ENCODE data around the gene SERINC4.
A peak's percentile ranks its signal among the peaks of the same experiment; 100 is the strongest.

Gene SERINC4

GRCh38 chr15:43799209-43799944, 643 bp downstream of the SERINC4 start:
- H3K27ac ChIP-seq: peak overlapping the region; percentile 89
- no peak for DNase-seq (ENCODE audit: low read depth, low spot score)

DNA sequence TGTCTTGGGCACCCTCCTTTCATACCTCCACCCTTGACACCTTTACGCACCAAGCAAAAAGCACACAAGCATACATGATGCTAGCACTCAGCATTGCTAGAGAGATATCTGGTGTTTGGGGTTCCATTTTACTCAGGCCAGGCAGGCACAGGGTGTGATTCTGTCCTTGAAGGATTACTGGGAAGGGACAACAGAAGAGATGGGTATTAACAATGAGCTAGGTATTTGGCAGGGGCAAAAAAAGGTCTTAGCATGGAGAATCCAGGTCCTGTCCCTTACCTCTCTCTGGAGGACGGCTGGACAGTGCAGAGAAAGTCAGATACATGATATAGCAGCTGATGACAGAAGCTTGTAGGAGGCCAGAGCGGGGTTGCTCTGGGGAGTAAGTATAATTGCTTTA, 3.5 kb downstream of the SERINC4 start:
- no peak for DNase-seq (ENCODE audit: low read depth, low spot score)
- no peak overlapping the region for H3K27ac ChIP-seq

DNA sequence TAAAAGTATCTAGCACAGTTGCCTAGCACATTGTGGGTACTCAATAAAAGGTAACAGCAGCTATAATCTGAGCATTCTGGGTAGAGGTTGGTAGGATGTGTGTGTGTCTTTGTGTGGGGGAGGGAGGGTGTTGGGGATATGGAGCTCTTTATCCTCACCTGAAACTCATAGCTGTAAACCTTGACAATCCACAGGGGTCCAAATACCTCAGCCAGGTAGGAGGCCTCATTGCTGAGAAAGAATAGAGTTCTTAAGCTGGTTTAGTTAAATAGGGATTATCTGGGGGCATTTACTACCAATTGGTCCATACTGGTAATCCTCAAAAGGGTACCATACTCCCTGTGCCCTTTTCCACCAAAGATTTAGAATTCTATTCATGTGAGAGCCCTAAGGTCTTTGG, 4.0 kb downstream of the SERINC4 start:
- H3K27ac ChIP-seq: no peak overlapping the region
- DNase-seq (ENCODE audit: low read depth, low spot score): no peak

- no peak for DNase-seq (ENCODE audit: low read depth, low spot score)
- H3K27ac ChIP-seq: no peak overlapping the region
Observed at GRCh38 chr15:43795197-43795596, 4.8 kb downstream of the SERINC4 start.

DNA sequence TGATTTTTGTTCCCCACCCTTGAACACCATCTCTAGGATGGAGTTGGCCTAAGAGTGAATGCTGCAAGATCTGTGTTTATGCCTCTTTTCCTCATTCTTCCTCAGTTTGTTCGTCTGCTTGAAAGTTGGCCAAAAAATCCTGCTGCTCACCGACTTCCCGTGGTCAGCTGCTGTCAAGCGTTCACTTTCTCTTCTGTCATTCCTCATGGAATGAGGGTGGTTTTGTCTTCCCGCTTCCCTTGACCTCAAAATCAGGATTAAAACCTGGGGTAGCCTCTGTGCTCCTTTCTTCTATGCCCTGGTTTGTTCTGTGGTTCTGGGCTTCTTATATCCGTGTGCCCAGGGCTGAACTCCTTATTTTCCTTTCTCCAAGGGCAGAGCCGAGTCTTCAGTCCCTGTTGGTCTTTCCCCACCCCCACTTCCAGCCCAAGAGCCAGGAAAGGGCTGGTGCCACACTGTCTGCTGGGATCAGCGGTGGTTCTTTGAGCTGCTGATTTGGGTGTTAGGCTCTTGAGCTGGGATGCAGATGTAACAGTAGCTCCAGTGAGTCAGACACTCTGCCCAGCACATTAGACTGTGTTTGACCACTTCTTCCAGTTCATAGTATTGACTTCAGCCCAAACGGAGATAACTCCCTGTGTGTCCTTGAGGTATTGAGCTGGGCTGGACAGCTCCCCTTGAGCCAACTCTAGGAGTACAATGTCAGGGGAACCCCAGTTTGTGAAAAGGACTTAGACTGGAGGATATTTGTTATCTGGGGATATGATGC, 5.6 kb downstream of the SERINC4 start:
- H3K27ac ChIP-seq: no peak overlapping the region
- no peak for DNase-seq (ENCODE audit: low read depth, low spot score)

DNA sequence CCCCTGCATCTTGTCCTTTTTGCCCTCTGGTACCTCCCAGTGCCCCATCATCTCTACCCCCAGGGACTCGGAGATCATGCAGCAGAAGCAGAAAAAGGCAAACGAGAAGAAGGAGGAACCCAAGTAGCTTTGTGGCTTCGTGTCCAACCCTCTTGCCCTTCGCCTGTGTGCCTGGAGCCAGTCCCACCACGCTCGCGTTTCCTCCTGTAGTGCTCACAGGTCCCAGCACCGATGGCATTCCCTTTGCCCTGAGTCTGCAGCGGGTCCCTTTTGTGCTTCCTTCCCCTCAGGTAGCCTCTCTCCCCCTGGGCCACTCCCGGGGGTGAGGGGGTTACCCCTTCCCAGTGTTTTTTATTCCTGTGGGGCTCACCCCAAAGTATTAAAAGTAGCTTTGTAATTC, 6.4 kb downstream of the SERINC4 start:
- H3K27ac ChIP-seq: peak overlapping the region; percentile 70
- DNase-seq (ENCODE audit: low read depth, low spot score): no peak

DNA sequence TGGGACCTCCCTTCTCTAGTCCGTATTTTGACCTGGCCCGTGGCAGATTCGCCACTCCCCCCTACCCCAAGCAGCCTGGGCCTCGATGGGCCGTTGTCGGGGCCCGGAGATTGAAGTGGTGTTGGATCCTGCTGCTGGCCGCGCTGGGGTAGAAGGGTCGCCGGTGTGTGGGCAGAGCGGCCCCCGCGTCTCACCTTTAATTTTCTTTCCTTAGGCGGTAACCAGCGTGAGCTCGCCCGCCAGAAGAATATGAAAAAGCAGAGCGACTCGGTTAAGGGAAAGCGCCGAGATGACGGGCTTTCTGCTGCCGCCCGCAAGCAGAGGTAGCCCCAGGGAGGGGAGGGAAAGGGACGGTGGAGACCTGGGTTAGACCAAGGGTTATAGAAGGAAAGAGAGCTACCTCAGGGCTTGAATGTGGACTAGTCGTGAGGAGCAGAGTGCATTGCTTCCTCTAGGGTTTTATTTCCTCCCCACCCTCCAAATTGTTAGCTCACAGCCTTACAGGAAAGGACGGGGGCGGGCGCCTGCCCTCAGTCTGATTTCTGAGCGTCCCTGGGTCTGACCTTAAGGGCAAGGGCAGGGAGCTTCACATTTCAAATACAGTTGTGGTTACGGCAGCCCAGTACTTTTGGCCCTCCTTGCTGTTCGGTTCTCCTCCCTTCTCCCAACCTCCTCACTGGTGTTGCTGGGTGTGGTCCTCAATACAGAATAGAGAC, 7.1 kb downstream of the SERINC4 start:
- DNase-seq (ENCODE audit: low read depth, low spot score): no peak

DNA sequence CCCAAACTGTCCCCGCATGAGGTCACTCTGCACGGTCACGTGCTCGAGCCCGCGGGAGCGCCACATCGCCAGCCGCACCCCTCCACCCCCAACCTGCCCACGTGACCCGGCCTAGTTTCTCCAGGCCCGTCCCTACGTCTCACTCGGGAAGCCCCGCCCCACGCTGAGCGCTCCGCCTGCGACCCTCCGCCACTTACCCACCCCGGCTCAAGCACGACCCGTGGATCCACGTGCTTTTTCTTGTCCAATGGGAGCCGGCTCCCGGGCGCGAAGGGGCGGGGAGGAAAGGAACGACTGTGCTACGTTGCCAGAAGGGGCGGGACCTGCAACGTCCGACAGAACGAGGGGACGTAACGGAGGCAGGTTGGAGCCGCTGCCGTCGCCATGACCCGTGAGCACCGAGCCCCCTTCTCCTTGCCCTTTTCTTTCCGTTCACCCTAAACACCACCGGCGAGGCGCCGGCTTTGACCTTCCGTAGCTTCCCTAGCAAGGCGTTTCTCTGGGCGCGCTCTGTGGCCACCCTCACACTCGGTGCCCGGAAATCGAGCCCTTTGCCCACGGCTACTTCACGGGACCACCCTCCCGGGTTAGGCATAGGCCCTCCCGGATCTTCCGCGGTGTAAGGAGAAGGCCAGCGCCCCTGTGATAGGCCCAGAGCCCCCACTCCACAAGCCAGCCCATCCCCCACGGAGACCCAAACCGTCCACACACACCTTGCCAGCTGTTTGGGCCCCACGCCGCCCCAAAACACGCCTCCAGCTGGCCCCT, 7.8 kb downstream of the SERINC4 start, which contains the start of gene SERF2:
TSS of gene SERF2 (plus strand) at position 328 of the 768 bp plus-strand sequence. CDS start at position 385, 57 bp downstream.
- peak within 1 kb of the TSS; percentile 70 for H3K27ac ChIP-seq
- DNase-seq (ENCODE audit: low read depth, low spot score): peak; percentile 95

More for the DNA sequence above, 7.1 kb downstream of the SERINC4 start:
- H3K27ac ChIP-seq: peak overlapping the region; percentile 70

GRCh38 chr15:43789409-43789808, 10.6 kb downstream of the SERINC4 start:
- no peak overlapping the region for H3K27ac ChIP-seq
- no peak for DNase-seq (ENCODE audit: low read depth, low spot score)

- no peak overlapping the region for H3K27ac ChIP-seq
- DNase-seq (ENCODE audit: low read depth, low spot score): no peak
Observed at GRCh38 chr15:43779016-43779415, 21.0 kb downstream of the SERINC4 start.

DNA sequence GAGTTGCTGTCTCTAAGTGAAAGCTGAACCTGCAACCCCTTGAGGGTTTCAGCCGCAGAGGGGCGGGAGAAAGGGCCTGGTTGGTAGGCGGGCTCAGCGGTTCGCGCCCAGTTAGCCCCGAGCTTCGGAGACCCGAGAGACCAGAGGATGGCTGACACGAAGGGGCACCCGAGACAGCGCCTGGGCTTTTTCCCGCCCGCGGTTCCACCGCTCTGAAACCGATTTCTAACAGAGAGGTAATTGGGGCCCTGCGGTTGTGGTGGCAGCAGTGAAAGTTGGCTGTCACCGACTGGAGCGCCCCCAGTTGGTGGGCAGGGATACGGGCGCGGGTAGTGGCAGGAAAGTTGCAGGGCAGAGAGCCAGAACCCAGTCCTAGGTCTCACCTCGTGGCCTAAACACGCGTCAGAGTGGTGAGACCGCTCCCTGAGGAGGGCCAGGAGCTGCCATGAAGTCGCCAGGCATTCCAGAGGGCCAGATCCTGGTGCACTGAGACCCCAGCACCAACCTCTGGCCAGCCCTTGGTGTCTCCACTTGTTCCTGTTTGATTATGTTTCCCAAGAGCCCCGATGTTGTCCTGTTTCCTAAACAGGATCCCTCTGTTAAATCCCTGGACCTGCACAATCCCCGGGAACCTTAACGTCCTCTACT, 22.6 kb downstream of the SERINC4 start:
- peak overlapping the region; percentile 56 for H3K27ac ChIP-seq
- no peak for DNase-seq (ENCODE audit: low read depth, low spot score)

DNA sequence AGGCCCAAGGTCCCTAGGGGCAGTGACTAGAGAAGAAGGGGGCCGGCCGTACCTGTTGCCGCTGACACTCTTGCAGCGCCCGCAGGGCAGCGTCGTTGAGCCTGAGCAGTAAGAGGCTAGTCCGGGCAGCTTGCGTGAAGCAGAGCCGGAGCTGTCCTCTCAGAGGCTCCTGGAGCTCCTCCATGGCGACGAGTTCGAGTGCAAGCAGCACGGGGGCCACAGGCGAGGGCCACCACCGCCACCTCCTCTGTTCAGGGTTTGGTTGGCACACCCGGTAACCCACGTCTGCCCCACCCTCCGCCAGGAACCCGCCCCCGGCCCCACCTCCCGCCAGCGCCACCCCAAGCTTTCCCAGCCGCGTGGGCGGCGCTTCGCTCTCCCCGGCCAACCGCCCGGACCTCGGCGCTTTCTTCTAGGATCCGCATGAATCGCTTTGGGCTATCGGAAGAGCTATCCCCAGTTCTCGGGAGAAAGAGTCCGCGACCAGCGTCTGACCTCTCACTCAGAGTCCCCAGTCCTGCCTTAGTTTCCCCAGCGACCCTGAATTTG, 23.2 kb downstream of the SERINC4 start, which contains the start of gene ELL3:
TSS of gene ELL3 (minus strand) at position 249 of the 549 bp plus-strand sequence. CDS start at position 184, 65 bp downstream.
- DNase-seq (ENCODE audit: low read depth, low spot score): no peak
- H3K27ac ChIP-seq: peak within 1 kb of the TSS; percentile 56

DNA sequence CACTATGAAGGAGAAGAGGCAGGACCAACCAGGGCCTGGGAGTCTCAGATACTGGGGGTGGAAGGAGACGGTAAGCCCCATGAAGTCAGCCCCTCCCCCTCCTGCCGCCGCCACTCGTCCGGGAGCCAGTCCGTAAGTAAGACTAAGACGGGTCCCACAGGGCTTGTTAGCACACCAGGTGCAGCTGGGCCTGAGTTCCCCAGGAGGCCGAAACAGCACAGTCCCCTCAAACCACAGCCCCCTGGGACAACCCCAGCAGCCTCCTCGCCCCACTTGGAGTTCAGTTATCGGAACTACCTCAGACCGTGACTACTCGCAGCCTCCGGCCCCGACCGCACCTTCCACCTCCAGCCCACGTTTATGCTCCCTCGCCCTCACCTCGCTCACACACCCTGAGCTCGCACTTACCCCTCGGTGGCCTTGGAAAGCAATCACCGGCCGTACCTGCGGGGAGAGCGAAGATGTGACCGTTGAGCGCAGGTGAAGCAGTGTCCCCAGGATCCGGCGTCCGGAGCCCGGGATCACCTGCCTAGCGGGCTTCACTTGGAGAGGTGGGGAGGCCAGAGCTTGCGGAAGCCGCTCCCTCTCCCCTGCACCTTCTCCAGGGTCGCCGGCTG, 23.8 kb downstream of the SERINC4 start:
- DNase-seq (ENCODE audit: low read depth, low spot score): no peak
- H3K27ac ChIP-seq: peak overlapping the region; percentile 56

DNA sequence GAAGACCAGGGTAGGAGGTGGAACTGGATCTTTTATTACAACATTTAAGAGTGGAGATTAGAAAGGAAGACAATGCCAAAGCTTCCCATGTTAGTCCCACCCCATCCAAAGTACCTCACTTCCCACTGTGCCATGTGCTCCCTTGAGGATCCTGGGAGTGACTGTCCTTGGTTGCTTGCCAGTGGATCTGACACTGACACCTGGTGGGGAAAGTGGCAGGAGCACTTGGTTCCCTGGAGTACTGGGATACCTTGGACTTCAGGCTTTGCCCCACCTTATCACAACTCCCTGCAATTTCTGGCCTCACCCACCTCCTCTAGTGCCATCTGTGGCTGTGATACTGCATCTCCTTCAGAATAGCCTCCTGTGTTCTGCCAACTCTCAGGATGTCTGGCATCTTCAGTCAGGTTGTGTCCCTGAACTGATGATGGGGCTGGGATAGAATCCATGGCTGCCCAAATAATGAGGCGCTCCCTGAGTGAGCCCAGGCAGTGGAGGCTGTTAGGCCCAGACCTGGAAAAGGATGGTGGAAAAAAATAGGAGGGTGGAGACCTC, 24.5 kb downstream of the SERINC4 start:
- DNase-seq (ENCODE audit: low read depth, low spot score): no peak
- H3K27ac ChIP-seq: peak overlapping the region; percentile 56

- no peak for DNase-seq (ENCODE audit: low read depth, low spot score)
- peak overlapping the region; percentile 56 for H3K27ac ChIP-seq
Observed at GRCh38 chr15:43774062-43774461, 26.0 kb downstream of the SERINC4 start.

DNA sequence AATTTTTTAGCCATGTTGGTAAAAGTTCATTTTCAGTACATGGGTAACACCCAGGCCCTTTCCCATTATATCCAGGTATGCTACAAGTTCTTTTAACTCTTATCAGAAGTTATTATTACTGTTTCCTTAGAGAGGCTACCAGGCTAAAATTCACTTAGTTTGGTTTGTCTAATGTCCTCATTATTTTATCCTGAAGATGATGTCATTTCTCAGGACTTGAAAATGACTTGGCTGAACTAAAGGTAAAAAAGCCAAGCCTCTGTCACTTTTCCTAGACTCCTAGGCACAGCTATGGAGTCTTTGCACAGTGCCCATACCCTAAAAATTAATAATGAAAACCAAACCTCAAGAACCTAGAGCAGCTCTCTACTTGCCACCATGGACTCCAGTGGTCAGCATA, 27.4 kb downstream of the SERINC4 start:
- DNase-seq (ENCODE audit: low read depth, low spot score): no peak

DNA sequence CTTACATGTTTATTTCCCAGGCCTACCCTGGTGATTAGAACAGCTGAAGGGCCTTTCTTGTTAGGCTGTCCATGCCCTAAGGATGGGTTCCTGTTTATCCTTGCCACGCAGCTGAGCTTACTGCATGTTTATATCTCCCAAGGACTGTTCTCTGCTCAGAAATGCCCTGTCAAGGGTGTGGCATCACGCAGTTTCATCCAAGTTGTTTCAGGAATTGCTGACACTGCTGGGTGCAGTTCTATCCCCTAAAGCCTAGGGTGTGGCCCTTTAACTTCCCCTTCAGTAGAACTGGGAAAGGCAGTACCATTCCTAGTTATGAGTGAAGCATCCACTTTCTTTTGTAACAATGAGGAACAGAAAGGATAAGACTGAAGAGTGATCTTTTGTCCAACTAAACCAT, 28.2 kb downstream of the SERINC4 start:
- peak overlapping the region; percentile 40 for H3K27ac ChIP-seq
- DNase-seq (ENCODE audit: low read depth, low spot score): no peak

More for the DNA sequence above, 27.4 kb downstream of the SERINC4 start:
- peak overlapping the region; percentile 40 for H3K27ac ChIP-seq

DNA sequence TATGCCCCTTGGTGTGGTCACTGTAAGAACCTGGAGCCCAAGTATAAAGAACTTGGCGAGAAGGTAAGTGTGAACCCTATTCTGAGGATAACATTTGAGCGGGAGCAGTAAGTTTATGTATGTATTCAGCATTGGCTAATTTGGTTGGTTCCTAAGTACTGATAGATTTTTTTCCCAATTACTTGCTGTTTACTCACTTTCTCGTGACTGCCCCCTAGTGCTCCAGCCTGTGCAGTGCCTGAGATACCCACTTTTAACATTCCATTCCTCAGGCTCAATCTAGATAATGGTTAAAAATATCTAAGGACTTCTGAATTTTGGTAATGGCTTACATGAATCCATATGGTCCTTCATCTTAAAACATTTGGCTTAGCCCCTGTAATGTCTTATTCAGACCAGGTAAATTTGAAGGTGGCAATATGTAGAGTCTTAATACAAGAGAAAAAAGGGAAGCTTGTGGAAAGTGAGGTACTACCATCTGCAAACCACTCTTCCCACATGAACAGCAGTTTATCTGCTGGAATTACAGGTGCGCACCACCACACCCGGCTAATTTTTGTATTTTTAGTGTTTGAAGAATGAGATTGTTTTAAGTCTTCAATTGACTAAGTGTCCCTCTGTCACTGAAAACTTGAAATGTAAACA, 30.3 kb downstream of the SERINC4 start:
- no peak overlapping the region for H3K27ac ChIP-seq
- DNase-seq (ENCODE audit: low read depth, low spot score): no peak

Data from epithelial cell of prostate (primary cell).